Suppressor macrophage treated with lipopolysaccharide for 1 hour (primary cell): ENCODE results near the gene NOD1.
"Not testable (repeated sequence)": the region's sequence is repeated elsewhere in the genome, so short reads cannot be mapped to it uniquely, and the experiment has no call there.

Experiments used
- DNase-seq, 3 donors: peaks; one replicate each; pipeline ENCODE4 v3.0.0-alpha.2; 2020 to 2022

Gene NOD1, protein sequence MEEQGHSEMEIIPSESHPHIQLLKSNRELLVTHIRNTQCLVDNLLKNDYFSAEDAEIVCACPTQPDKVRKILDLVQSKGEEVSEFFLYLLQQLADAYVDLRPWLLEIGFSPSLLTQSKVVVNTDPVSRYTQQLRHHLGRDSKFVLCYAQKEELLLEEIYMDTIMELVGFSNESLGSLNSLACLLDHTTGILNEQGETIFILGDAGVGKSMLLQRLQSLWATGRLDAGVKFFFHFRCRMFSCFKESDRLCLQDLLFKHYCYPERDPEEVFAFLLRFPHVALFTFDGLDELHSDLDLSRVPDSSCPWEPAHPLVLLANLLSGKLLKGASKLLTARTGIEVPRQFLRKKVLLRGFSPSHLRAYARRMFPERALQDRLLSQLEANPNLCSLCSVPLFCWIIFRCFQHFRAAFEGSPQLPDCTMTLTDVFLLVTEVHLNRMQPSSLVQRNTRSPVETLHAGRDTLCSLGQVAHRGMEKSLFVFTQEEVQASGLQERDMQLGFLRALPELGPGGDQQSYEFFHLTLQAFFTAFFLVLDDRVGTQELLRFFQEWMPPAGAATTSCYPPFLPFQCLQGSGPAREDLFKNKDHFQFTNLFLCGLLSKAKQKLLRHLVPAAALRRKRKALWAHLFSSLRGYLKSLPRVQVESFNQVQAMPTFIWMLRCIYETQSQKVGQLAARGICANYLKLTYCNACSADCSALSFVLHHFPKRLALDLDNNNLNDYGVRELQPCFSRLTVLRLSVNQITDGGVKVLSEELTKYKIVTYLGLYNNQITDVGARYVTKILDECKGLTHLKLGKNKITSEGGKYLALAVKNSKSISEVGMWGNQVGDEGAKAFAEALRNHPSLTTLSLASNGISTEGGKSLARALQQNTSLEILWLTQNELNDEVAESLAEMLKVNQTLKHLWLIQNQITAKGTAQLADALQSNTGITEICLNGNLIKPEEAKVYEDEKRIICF

GRCh38 chr7:30478349-30479201 lies at the start of gene NOD1:
NOD1 (minus strand) TSS chr7:30478784; CDS start chr7:30456921, 21,863 bp downstream.
- DNase-seq = peak; percentile 80 to 92 (median 85)

DNA sequence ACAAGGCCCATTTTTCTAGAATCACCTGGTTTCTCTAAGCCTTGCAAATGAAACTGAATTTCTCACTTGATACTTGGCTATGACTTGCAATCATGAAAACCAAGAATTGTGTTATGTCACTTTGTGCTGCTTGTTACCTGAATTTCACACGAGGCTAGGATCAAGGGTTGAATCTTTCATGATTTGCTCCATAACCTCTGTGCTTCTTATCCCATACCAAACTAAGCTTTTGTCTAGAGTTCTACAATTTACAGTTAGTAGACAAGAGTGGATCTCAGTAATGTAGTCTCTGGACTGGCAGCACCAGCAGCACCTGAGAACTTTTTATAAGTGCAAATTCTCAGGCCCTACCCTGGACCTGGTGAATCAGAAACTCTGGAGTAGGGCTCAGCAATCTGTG lies 48.7 kb upstream of the NOD1 start:
- not testable (repeated sequence) for DNase-seq

- DNase-seq = no peak
Measured at GRCh38 chr7:30526163-30526562, 47.6 kb upstream of the NOD1 start.

DNA sequence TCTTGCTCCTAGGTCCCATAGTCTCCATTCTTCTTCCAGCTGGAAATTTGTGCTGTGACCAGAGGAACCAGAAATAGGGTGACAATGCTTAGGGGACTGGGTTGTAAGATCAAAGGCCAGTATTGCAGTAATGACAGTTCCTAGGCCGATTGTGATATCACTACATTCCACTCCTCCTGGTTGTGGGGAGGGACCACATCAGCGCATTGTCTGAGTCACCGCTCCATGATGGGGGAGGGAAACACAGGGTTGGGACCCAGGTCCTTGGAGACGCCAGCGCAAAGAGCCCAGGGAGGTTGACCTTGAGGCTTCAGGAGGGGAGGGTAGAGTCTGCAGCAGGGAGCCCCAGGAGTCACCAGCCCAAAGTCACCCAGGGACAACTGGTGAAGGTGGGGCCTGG lies 46.8 kb upstream of the NOD1 start:
- no peak for DNase-seq

DNA sequence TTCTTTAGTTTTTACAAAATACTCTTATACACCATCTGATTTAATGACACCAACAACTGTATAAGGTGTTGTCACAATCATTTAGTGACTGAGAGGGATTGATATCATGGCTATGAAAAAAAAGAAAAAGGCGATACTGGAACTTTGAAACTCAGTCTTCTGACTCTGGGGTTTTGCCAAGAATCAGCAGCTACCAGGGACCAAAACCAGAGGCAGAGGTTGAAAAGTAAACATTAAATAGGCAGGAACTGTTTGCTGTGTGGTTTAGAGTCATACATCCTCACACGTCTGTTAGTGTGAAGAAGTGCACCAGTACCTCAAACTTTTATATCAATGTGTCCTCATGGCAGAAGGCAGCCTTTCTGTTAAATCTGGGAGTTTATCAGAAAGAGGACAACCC lies 46.0 kb upstream of the NOD1 start:
- no peak for DNase-seq

- no peak for DNase-seq
Measured at GRCh38 chr7:30523466-30523865, 44.9 kb upstream of the NOD1 start.

DNA sequence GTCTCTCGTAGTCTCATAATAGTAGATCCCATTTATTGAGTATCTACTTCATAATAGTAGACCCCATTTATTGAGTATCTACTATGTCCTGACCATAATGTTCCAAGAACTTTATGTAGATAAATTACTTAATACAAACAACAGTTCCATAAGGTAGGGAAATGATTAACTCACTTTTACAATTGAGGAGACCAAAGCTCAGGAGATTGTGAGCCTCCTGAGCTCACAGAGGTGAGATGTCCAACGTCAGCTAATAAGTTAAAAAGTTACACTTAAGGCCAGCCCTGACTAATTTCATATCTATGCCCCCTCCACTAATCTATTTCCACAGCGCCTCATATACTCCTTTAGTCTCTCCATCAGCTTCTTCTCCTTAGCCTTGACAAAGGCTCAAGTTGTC lies 43.6 kb upstream of the NOD1 start:
- no peak for DNase-seq

- no peak for DNase-seq
Measured at GRCh38 chr7:30521532-30521931, 42.9 kb upstream of the NOD1 start.

DNA sequence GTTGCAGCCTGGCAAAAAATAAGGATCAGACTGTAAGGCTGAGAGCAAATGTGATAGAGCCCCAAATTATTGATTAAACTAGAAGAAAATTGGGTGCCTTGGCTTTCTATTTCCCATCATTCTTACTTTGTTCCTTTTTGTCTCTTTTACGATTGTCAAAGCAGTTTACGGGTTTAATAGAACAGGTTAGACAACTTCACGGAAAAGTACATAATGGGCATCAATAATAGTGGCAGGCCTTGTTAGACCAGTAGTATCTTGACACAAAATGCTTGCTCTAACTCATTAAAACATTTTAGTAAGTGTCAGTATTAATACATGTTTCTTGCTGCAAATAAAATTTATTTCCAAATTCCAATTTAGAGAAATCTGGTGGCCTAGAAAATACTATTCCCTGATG lies 40.5 kb upstream of the NOD1 start:
- DNase-seq = no peak

- no peak for DNase-seq
Measured at GRCh38 chr7:30515761-30516160, 37.2 kb upstream of the NOD1 start.

- no peak for DNase-seq
Measured at GRCh38 chr7:30514776-30515175, 36.2 kb upstream of the NOD1 start.

DNA sequence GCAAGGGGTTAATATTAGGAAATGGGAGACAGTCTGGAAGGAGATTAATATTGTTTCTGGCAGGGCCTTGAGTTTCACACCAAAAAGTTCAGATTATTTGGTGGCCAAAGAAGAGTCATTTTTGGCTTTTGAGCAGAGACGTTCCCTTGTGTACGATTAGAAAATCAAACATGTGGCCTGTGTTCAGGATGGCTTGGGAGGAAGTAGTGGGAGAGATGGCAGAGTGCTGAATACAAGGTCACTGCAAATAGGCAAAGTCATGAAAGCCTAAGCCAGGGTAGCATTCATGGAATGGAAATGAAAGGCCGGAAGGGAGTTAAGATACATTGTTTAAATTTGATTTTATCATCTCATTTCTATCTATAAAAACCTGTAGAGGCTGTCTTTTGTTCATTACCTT lies 35.6 kb upstream of the NOD1 start:
- no peak for DNase-seq

DNA sequence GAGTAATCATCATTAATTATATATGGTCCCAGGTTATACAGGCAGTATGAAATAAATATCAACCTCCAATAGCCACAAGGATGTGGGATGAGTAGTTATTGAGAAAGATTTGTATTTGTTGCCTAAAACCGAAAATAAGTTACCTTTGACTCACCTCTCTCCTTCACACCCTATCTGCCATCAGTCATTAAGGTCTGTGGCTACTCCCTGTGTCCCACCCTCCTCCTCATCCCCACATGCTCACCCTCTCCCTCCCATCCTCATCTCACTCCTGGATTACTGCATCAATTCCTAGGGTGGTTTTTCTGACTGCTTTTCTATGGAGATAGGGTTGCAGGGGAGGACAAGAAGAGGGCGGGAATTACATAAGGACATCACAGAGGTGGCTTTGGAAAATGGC lies 35.2 kb upstream of the NOD1 start:
- DNase-seq = no peak

DNA sequence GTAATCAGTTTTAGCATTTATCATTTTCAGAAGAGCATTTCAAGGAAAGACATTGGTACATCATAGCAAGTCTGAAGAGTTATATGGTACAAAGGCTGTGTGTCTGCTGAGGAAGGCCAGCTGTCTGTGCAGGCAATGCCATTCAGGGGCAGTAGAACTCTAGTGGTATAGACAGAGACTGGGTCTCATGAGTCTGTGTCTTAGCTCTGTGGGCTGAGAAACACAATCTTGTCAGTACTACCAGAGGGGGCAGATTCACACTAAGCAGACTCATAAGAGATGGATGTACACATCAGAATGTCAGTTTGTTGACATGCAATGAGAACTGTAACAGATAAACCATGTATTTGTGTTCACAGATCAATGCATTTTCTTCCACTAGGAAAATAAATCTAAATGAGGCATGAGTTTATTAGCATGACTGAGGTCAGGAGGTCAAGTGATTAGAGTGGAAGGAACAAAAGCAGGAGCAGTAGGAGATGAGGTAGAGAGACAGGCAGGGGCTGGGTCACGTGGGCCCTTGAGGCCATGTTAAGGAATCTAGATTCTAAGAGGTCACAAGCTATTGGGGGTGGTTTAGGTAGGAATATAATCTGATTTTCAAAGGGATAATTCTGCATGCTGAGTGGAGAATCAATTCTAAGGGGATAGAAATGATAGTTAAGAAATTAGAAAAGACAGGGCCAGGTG lies 33.5 kb upstream of the NOD1 start:
- no peak for DNase-seq

DNA sequence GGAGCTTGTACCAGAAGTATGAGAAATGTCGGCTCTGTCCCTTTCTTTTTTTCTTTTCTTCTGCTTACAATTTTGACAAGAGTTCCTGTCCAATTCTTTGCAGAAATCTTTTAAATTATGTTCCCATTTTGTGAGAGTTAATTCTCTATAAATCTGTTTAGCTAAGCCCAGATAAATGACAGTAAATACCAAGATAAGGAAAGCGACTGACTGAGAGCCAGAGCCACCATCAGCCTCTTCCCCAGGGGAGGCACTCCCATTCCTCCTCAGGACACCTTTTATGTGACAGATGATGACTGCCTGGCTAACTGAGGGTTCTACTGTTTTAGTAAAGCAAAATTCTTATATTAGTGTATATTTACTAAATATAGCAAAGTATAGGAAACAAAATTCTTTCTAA lies 32.9 kb upstream of the NOD1 start:
- no peak for DNase-seq

GRCh38 chr7:30510124-30511075 lies 31.8 kb upstream of the NOD1 start:
- DNase-seq = peak; percentile 62 to 65 (median 63)

DNA sequence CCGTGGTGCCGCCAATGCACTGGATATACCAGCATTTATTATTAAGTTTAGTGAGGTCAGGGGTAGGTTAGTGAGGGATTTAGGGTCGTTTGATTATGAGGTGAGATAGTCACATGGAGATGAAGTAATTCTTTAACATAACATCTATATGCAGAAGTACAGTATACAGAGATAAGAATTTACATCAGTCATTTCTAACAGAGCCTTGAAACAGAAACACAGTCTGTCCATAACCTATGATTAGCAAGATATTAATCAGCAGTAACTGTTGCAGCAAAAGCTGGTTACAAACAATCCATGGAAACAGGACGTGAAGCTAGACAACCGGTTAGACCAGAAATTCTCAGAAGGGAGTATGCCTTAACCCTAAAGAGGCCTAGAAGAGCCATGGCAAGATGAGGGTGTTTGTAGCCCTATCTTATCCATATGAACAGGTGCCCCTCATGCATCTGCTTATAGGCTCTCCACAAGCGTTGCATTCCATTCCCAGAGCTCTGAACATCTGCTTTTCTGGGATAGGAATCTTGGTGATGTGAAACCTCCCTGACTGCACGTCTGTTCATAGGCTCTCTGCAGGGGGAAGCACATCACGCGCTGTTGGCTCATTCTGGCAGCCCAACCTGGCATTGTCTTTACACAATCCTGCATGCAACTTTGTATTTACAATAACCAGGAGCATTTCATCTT lies 30.7 kb upstream of the NOD1 start:
- DNase-seq = not testable (repeated sequence)

- not testable (repeated sequence) for DNase-seq
Measured at GRCh38 chr7:30507346-30507900, 28.8 kb upstream of the NOD1 start.

DNA sequence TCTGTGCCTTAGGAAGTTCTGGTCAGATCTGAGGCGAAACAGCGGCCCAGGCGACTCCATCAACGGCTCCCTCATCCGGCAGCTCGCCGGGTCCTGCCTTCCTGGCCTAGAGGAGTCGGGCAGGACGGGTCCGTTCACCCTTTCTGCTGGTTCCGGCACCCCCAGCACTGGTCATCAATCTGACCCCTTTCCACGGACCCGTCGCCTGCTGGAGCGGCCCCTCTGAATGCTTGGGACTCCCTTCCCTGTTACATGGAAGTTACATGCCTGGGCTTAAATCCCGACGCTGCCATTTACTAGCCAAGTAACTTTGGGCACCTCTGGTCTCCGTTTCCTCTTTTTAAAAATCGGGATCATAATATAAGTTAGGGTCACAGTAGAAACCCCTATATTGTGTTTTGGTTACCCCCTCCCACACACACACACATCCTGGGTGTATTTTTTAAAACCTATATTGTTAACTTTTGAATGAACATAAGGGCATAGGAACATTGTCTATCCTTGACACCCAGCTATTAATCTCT lies 26.7 kb upstream of the NOD1 start:
- no peak for DNase-seq
